Measurements from ENCODE around the gene SLC2A9.

- TF ChIP-seq CTCF (IDR thresholded peaks at IDR 0.05; ENCODE audit: insufficient read depth, low read depth, low read length) (no peak), EZH2 (IDR thresholded peaks at IDR 0.05; ENCODE audit: insufficient read depth, low read length) (no peak)
Measured at GRCh38 chr4:9916346-9916745, 105.0 kb downstream of the SLC2A9 start.

All from astrocyte (in vitro differentiated cells and primary cell).